Suppressor macrophage treated with lipopolysaccharide for 4 hours (primary cell): ENCODE measurements around the gene FARS2.
A peak's percentile ranks its signal among the peaks of the same experiment; 100 is the strongest.

ENCODE experiments used
- DNase-seq: peaks from one replicate; pipeline ENCODE4 v3.0.0-alpha.2; 2020

Gene FARS2

GRCh38 chr6:5388326-5388725 is 127.0 kb downstream of the FARS2 start:
- DNase-seq, result no peak

- no peak for DNase-seq
These were observed 127.9 kb downstream of the FARS2 start for GRCh38 chr6:5389086-5389745.

- DNase-seq, result no peak
These were observed 128.9 kb downstream of the FARS2 start for GRCh38 chr6:5390177-5390576.

GRCh38 chr6:5394280-5394679 is 133.0 kb downstream of the FARS2 start:
- no peak for DNase-seq

- no peak for DNase-seq
These were observed 134.4 kb downstream of the FARS2 start for GRCh38 chr6:5395719-5396118.

- peak; percentile 70 for DNase-seq
These were observed 137.2 kb downstream of the FARS2 start for GRCh38 chr6:5398530-5398929.

- no peak for DNase-seq
These were observed 138.1 kb downstream of the FARS2 start for GRCh38 chr6:5399391-5399790.

- peak; percentile 13 for DNase-seq
These were observed 140.8 kb downstream of the FARS2 start for GRCh38 chr6:5401845-5402738.

- no peak for DNase-seq
These were observed 141.8 kb downstream of the FARS2 start for GRCh38 chr6:5403076-5403475.

GRCh38 chr6:5403609-5404008 is 142.3 kb downstream of the FARS2 start:
- DNase-seq, result no peak

- DNase-seq, result no peak
These were observed 144.7 kb downstream of the FARS2 start for GRCh38 chr6:5405976-5406375.

GRCh38 chr6:5411414-5411813 is 150.1 kb downstream of the FARS2 start:
- DNase-seq, result no peak

- DNase-seq, result no peak
These were observed 150.7 kb downstream of the FARS2 start for GRCh38 chr6:5412017-5412416.

GRCh38 chr6:5412663-5413062 is 151.3 kb downstream of the FARS2 start:
- no peak for DNase-seq

- no peak for DNase-seq
These were observed 154.9 kb downstream of the FARS2 start for GRCh38 chr6:5416250-5416649.

- no peak for DNase-seq
These were observed 161.1 kb downstream of the FARS2 start for GRCh38 chr6:5422321-5422915.

- no peak for DNase-seq
These were observed 161.9 kb downstream of the FARS2 start for GRCh38 chr6:5423251-5423650.

- DNase-seq, result no peak
These were observed 163.4 kb downstream of the FARS2 start for GRCh38 chr6:5424726-5425125.

GRCh38 chr6:5425267-5425666 is 164.0 kb downstream of the FARS2 start:
- DNase-seq, result no peak

- DNase-seq, result no peak
These were observed 164.5 kb downstream of the FARS2 start for GRCh38 chr6:5425797-5426196.

- no peak for DNase-seq
These were observed 166.3 kb downstream of the FARS2 start for GRCh38 chr6:5427586-5427985.

GRCh38 chr6:5433324-5433723 is 172.0 kb downstream of the FARS2 start:
- DNase-seq, result no peak

- peak; percentile 5 for DNase-seq
These were observed 174.1 kb downstream of the FARS2 start for GRCh38 chr6:5435449-5435848.
